Panc1 (cell line): ENCODE results near the gene STMND1.

Source experiments
- SIN3A ChIP-seq: IDR thresholded peaks from 2 replicates; pipeline ENCODE4 v1.6.1; 2012; ENCODE audit warnings: low read depth, mild to moderate bottlenecking, low read length, moderate library complexity, borderline replicate concordance; ENCODE audit not compliant: insufficient read depth
- TCF7L2 ChIP-seq: IDR thresholded peaks from 2 replicates; pipeline ENCODE4 v1.6.1; 2011; ENCODE audit warnings: mild to moderate bottlenecking, low read depth, low read length, inconsistent platforms
- TF ChIP-seq, protein P1 (sequence below): fragments of 450-650 bp; IDR thresholded peaks from 2 replicates; pipeline ENCODE4 v1.5.1; 2017; ENCODE audit warnings: mild to moderate bottlenecking

- TF ChIP-seq TCF7L2 (no peak), SIN3A (no peak)
- TF ChIP-seq, protein P1, sequence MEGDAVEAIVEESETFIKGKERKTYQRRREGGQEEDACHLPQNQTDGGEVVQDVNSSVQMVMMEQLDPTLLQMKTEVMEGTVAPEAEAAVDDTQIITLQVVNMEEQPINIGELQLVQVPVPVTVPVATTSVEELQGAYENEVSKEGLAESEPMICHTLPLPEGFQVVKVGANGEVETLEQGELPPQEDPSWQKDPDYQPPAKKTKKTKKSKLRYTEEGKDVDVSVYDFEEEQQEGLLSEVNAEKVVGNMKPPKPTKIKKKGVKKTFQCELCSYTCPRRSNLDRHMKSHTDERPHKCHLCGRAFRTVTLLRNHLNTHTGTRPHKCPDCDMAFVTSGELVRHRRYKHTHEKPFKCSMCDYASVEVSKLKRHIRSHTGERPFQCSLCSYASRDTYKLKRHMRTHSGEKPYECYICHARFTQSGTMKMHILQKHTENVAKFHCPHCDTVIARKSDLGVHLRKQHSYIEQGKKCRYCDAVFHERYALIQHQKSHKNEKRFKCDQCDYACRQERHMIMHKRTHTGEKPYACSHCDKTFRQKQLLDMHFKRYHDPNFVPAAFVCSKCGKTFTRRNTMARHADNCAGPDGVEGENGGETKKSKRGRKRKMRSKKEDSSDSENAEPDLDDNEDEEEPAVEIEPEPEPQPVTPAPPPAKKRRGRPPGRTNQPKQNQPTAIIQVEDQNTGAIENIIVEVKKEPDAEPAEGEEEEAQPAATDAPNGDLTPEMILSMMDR: no peak
These were observed 5.2 kb upstream of the STMND1 start for GRCh38 chr6:17096652-17097051.
